ENCODE measurements around the gene NUTM2E.
"Not testable (repeated sequence)": the region's sequence is repeated elsewhere in the genome, so short reads cannot be mapped to it uniquely, and the experiment has no call there.

NUTM2E gene, protein sequence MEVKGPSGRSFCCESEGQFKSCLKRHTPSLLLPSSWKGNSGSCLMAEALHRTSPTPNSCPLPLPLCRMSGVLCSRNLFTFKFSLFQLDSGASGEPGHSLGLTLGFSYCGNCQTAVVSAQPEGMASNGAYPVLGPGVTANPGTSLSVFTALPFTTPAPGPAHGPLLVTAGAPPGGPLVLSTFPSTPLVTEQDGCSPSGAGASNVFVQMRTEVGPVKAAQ (N-terminal part only)

GRCh38 chr10:79826496-79827215 lies at the start of gene NUTM2E:
Gene NUTM2E (plus strand): TSS chr10:79826739. CDS start chr10:79841741, 15,002 bp downstream.
- ATAC-seq (ENCODE audit: insufficient read depth, low read depth) (peak; percentile 91), DNase-seq (peak; percentile 86)
- peak within 1 kb of the TSS; percentile 25 to 60; a peak in 3 of 4 replicates for H3K4me3 ChIP-seq (ENCODE audit: low read depth in 1 of 2, low read length in 2 of 2)
- H3K27me3 ChIP-seq (ENCODE audit: insufficient read depth, low read length, poor library complexity); H4K20me1 ChIP-seq (ENCODE audit: insufficient read depth, low read length); H3K9me3 ChIP-seq (ENCODE audit: insufficient read depth, low read length, severe bottlenecking); H3K36me3 ChIP-seq (ENCODE audit: insufficient read depth, low read length): not testable (repeated sequence)
- peak within 1 kb of the TSS; percentile 58 for H3K9ac ChIP-seq (ENCODE audit: low read depth, low read length)
- H3K79me2 ChIP-seq (ENCODE audit: insufficient read depth, low read length): peaks cover 20% of the 10 kb centered on the region; the same call in 1 of the 2 replicates
- H3K4me2 ChIP-seq (ENCODE audit: insufficient read depth, low read length): peak within 1 kb of the TSS; percentile 50
- H3K4me1 ChIP-seq (ENCODE audit: insufficient read depth, low read length): peaks cover 18% of the 10 kb centered on the region
- H2AFZ ChIP-seq (ENCODE audit: low read depth, low read length): peak within 1 kb of the TSS; percentile 61
- H3K27ac ChIP-seq (ENCODE audit: low read length): peak within 1 kb of the TSS; percentile 64; the same call in 1 of the 2 replicates

DNA sequence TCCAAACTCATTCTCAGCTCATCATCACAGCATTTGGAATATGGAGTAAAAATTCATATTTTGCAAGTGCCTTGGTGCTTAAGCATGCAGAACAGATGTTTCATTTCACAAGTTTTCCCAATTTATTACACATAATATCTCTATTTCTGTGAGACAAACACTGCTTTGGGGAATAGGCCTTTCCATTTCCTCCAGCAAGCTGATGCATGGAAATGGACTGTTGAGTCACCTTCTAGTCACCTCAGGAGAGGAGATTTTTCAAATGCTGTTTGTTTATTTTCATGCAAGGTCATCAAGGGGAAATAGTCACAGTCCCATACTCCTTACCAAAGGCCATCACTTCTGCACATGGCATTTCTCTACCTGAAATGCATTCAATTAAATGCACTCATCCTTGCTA lies 48.5 kb upstream of the NUTM2E start:
- ATAC-seq (ENCODE audit: insufficient read depth, low read depth); H3K4me1 ChIP-seq (ENCODE audit: insufficient read depth, low read length); H3K79me2 ChIP-seq (ENCODE audit: insufficient read depth, low read length); H3K36me3 ChIP-seq (ENCODE audit: insufficient read depth, low read length); H4K20me1 ChIP-seq (ENCODE audit: insufficient read depth, low read length); H3K9me3 ChIP-seq (ENCODE audit: insufficient read depth, low read length, severe bottlenecking); H3K4me3 ChIP-seq (ENCODE audit: low read depth in 1 of 2, low read length in 2 of 2); H3K9ac ChIP-seq (ENCODE audit: low read depth, low read length); H3K27ac ChIP-seq (ENCODE audit: low read length); DNase-seq; H3K4me2 ChIP-seq (ENCODE audit: insufficient read depth, low read length); H2AFZ ChIP-seq (ENCODE audit: low read depth, low read length); H3K27me3 ChIP-seq (ENCODE audit: insufficient read depth, low read length, poor library complexity): not testable (repeated sequence)

- not testable (repeated sequence) for H3K9ac ChIP-seq (ENCODE audit: low read depth, low read length); H2AFZ ChIP-seq (ENCODE audit: low read depth, low read length); H3K4me1 ChIP-seq (ENCODE audit: insufficient read depth, low read length); H3K79me2 ChIP-seq (ENCODE audit: insufficient read depth, low read length); H3K4me3 ChIP-seq (ENCODE audit: low read depth in 1 of 2, low read length in 2 of 2); H3K27me3 ChIP-seq (ENCODE audit: insufficient read depth, low read length, poor library complexity); H4K20me1 ChIP-seq (ENCODE audit: insufficient read depth, low read length); H3K36me3 ChIP-seq (ENCODE audit: insufficient read depth, low read length); H3K4me2 ChIP-seq (ENCODE audit: insufficient read depth, low read length); H3K27ac ChIP-seq (ENCODE audit: low read length); H3K9me3 ChIP-seq (ENCODE audit: insufficient read depth, low read length, severe bottlenecking)
- ATAC-seq (ENCODE audit: insufficient read depth, low read depth) (peak; percentile 57; the same call in 2 of the 3 replicates), DNase-seq (peak; percentile 7)
- TF ChIP-seq CTCF (IDR thresholded peaks at IDR 0.05; ENCODE audit: borderline replicate concordance, extremely low read depth, low read length, poor library complexity, severe bottlenecking): peak; percentile 25
These were observed 47.1 kb upstream of the NUTM2E start for GRCh38 chr10:79779310-79779938.

- H3K27me3 ChIP-seq (ENCODE audit: insufficient read depth, low read length, poor library complexity); H3K27ac ChIP-seq (ENCODE audit: low read length); H2AFZ ChIP-seq (ENCODE audit: low read depth, low read length); H3K4me1 ChIP-seq (ENCODE audit: insufficient read depth, low read length); H4K20me1 ChIP-seq (ENCODE audit: insufficient read depth, low read length); DNase-seq; H3K9ac ChIP-seq (ENCODE audit: low read depth, low read length); H3K4me2 ChIP-seq (ENCODE audit: insufficient read depth, low read length); H3K4me3 ChIP-seq (ENCODE audit: low read depth in 1 of 2, low read length in 2 of 2); H3K36me3 ChIP-seq (ENCODE audit: insufficient read depth, low read length); H3K79me2 ChIP-seq (ENCODE audit: insufficient read depth, low read length); H3K9me3 ChIP-seq (ENCODE audit: insufficient read depth, low read length, severe bottlenecking); ATAC-seq (ENCODE audit: insufficient read depth, low read depth): not testable (repeated sequence)
These were observed 46.5 kb upstream of the NUTM2E start for GRCh38 chr10:79779992-79780391.

GRCh38 chr10:79781584-79781983 lies 45.0 kb upstream of the NUTM2E start:
- not testable (repeated sequence) for H2AFZ ChIP-seq (ENCODE audit: low read depth, low read length); H3K36me3 ChIP-seq (ENCODE audit: insufficient read depth, low read length); H3K4me1 ChIP-seq (ENCODE audit: insufficient read depth, low read length); H3K4me2 ChIP-seq (ENCODE audit: insufficient read depth, low read length); H3K27ac ChIP-seq (ENCODE audit: low read length); H3K4me3 ChIP-seq (ENCODE audit: low read depth in 1 of 2, low read length in 2 of 2); H3K27me3 ChIP-seq (ENCODE audit: insufficient read depth, low read length, poor library complexity); DNase-seq; H3K9me3 ChIP-seq (ENCODE audit: insufficient read depth, low read length, severe bottlenecking); H4K20me1 ChIP-seq (ENCODE audit: insufficient read depth, low read length); H3K79me2 ChIP-seq (ENCODE audit: insufficient read depth, low read length); ATAC-seq (ENCODE audit: insufficient read depth, low read depth); H3K9ac ChIP-seq (ENCODE audit: low read depth, low read length)

DNA sequence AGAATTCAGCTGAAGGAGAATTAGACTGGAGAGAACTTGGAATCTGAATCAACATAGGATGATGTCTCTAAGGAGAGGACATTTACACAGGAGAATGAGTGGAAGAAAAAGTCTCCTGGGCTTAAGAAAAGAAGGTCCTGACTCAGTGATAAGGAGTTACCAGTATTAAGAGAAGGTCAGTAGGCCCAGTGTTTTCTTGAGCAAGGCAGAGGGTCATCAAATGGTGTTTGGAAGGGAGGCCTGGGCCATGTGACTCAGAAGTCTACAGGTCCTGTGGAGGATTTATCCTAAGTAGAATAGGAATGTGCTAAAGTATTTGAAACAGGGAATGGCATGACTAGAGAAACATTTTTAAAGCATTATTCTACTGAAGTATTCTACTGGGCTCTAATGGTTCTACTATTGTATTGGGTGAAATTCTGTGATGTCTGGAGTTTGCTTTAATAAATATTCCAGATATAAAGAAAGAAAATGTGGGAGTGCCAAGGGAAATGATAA lies 39.0 kb upstream of the NUTM2E start:
- H3K79me2 ChIP-seq (ENCODE audit: insufficient read depth, low read length); ATAC-seq (ENCODE audit: insufficient read depth, low read depth); H3K4me2 ChIP-seq (ENCODE audit: insufficient read depth, low read length); DNase-seq; H4K20me1 ChIP-seq (ENCODE audit: insufficient read depth, low read length); H3K9me3 ChIP-seq (ENCODE audit: insufficient read depth, low read length, severe bottlenecking); H3K4me3 ChIP-seq (ENCODE audit: low read depth in 1 of 2, low read length in 2 of 2); H3K4me1 ChIP-seq (ENCODE audit: insufficient read depth, low read length); H3K36me3 ChIP-seq (ENCODE audit: insufficient read depth, low read length); H3K27me3 ChIP-seq (ENCODE audit: insufficient read depth, low read length, poor library complexity); H2AFZ ChIP-seq (ENCODE audit: low read depth, low read length); H3K9ac ChIP-seq (ENCODE audit: low read depth, low read length); H3K27ac ChIP-seq (ENCODE audit: low read length): not testable (repeated sequence)

GRCh38 chr10:79789351-79789750 lies 37.2 kb upstream of the NUTM2E start:
- ATAC-seq (ENCODE audit: insufficient read depth, low read depth): 0 out of 3 replicates have a peak, but pooled peaks have one; percentile 44
- not testable (repeated sequence) for H3K4me1 ChIP-seq (ENCODE audit: insufficient read depth, low read length); H3K4me3 ChIP-seq (ENCODE audit: low read depth in 1 of 2, low read length in 2 of 2); H4K20me1 ChIP-seq (ENCODE audit: insufficient read depth, low read length); H3K27ac ChIP-seq (ENCODE audit: low read length); H3K4me2 ChIP-seq (ENCODE audit: insufficient read depth, low read length); H3K36me3 ChIP-seq (ENCODE audit: insufficient read depth, low read length); H3K9me3 ChIP-seq (ENCODE audit: insufficient read depth, low read length, severe bottlenecking); H3K79me2 ChIP-seq (ENCODE audit: insufficient read depth, low read length); H3K27me3 ChIP-seq (ENCODE audit: insufficient read depth, low read length, poor library complexity); H3K9ac ChIP-seq (ENCODE audit: low read depth, low read length); H2AFZ ChIP-seq (ENCODE audit: low read depth, low read length); DNase-seq

Measured in DND-41 (cell line).